ENCODE measurements around the gene LDLRAD2. TPM values are rescaled to one million over a fixed set of nuclear protein-coding genes. Genes with fewer than 3 reads are reported as not detected.
"Not testable (repeated sequence)": the region's sequence is repeated elsewhere in the genome, so short reads cannot be mapped to it uniquely, and the experiment has no call there.

Gene LDLRAD2
- total RNA-seq, 2 experiments from 2014 or later = not detected

GRCh38 chr1:21820597-21821232 lies 8.7 kb downstream of the LDLRAD2 start:
- ChIA-PET POLR2A (no interaction called here), CTCF (interaction anchor here (0.7 kb wide), 1 partner anchor 530 kb away, joined by 5 read pairs; no protein-coding TSS in a partner anchor)

GRCh38 chr1:21821385-21822019 lies 9.4 kb downstream of the LDLRAD2 start:
- CTCF ChIA-PET = no interaction called here
- POLR2A ChIA-PET = no interaction called here

- CTCF ChIA-PET = no interaction called here
Measured at GRCh38 chr1:21822349-21822748, 10.3 kb downstream of the LDLRAD2 start.

GRCh38 chr1:21823206-21823979 lies 11.3 kb downstream of the LDLRAD2 start:
- CTCF ChIA-PET = no interaction called here
- POLR2A ChIA-PET = no interaction called here

More at GRCh38 chr1:21822349-21822748, 10.3 kb downstream of the LDLRAD2 start:
- POLR2A ChIA-PET = interaction anchor here (0.6 kb wide), 1 partner anchor 9 kb away, joined by 4 read pairs; no protein-coding TSS in a partner anchor

GRCh38 chr1:21823980-21824702 lies 12.1 kb downstream of the LDLRAD2 start:
- ChIA-PET POLR2A (no interaction called here), CTCF (no interaction called here)

GRCh38 chr1:21824926-21825325 lies 12.9 kb downstream of the LDLRAD2 start:
- CTCF ChIA-PET = no interaction called here

GRCh38 chr1:21825393-21825792 lies 13.3 kb downstream of the LDLRAD2 start:
- ChIA-PET CTCF (no interaction called here), POLR2A (no interaction called here)

More at GRCh38 chr1:21824926-21825325, 12.9 kb downstream of the LDLRAD2 start:
- POLR2A ChIA-PET = no interaction called here

- CTCF ChIA-PET, POLR2A ChIA-PET: not testable (repeated sequence)
Measured at GRCh38 chr1:21826694-21827093, 14.6 kb downstream of the LDLRAD2 start.

- POLR2A ChIA-PET = no interaction called here
Measured at GRCh38 chr1:21827141-21827679, 15.1 kb downstream of the LDLRAD2 start.

GRCh38 chr1:21828075-21828474 lies 16.0 kb downstream of the LDLRAD2 start:
- CTCF ChIA-PET = no interaction called here
- POLR2A ChIA-PET = no interaction called here

More at GRCh38 chr1:21827141-21827679, 15.1 kb downstream of the LDLRAD2 start:
- CTCF ChIA-PET = no interaction called here

GRCh38 chr1:21828506-21829210 lies 16.6 kb downstream of the LDLRAD2 start:
- ChIA-PET POLR2A (no interaction called here), CTCF (no interaction called here)

GRCh38 chr1:21829294-21829693 lies 17.2 kb downstream of the LDLRAD2 start:
- ChIA-PET POLR2A (no interaction called here), CTCF (no interaction called here)

GRCh38 chr1:21830792-21831453 lies 18.9 kb downstream of the LDLRAD2 start:
- ChIA-PET POLR2A (no interaction called here), CTCF (no interaction called here)

GRCh38 chr1:21831454-21831970 lies 19.4 kb downstream of the LDLRAD2 start:
- POLR2A ChIA-PET = no interaction called here
- CTCF ChIA-PET = no interaction called here

GRCh38 chr1:21833392-21833976 lies 21.4 kb downstream of the LDLRAD2 start:
- POLR2A ChIA-PET = no interaction called here
- CTCF ChIA-PET = no interaction called here

GRCh38 chr1:21834094-21834493 lies 22.0 kb downstream of the LDLRAD2 start:
- ChIA-PET POLR2A (no interaction called here), CTCF (no interaction called here)

GRCh38 chr1:21834666-21835065 lies 22.6 kb downstream of the LDLRAD2 start:
- CTCF ChIA-PET = no interaction called here
- POLR2A ChIA-PET = no interaction called here

GRCh38 chr1:21836010-21836409 lies 23.9 kb downstream of the LDLRAD2 start:
- CTCF ChIA-PET = no interaction called here
- POLR2A ChIA-PET = no interaction called here

All from activated CD8-positive, alpha-beta memory T cell treated with anti-CD3 and anti-CD28 coated beads for 36 hours (primary cell).